Tibial nerve (tissue), 3 donors: ENCODE measurements around the gene TOP2A.

ENCODE experiments used
- CTCF ChIP-seq, 5 experiments: fragments of 200-600 bp in 3 of 5; fragments of 450-650 bp in 2 of 5; sonication (generic) in 3 of 5; IDR thresholded peaks; one replicate each; pipeline ENCODE4 v1.5.1; 2016 to 2019; ENCODE audit warnings: antibody characterized with exemption in 5 of 5, mild to moderate bottlenecking in 3 of 5, moderate library complexity in 2 of 5
- POLR2A ChIP-seq, 2 donors: fragments of 450-650 bp; IDR thresholded peaks; one replicate each; pipeline ENCODE4 v1.6.1; 2017; ENCODE audit warnings: antibody characterized with exemption in 2 of 2, mild to moderate bottlenecking in 2 of 2, moderate library complexity in 2 of 2

DNA sequence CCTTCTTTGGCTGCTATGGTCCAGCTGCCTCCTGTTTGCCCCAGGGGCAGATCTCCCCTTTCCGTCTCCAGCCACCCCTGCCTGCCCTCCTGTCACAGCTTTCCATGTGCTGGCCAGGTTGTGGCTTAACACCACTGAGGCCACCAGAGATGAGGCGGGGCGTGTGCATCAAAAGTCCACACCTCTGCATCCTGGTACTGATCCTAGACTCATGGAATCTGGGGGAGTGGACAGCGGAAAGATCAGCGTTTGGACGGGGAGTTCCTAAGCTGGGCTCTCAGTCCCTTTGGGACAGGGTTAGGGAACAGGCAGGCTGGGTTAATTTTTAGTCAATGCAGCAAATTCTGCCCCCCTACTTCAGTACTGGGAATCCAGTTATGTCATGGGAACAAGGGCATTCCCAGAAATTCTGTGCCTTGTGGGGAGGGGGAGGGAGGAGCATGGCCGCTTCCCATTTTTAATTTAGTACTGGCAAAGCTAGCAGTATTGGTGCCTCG, 29.5 kb upstream of the TOP2A start:
- TF ChIP-seq POLR2A (IDR thresholded peaks at IDR 0.05) (peak in 1 of 2 donors; percentile 21), CTCF (IDR thresholded peaks at IDR 0.05) (no peak)
